NT2/D1 (cell line): Measurements from ENCODE around the gene LIPT1.

ENCODE experiments used
- YY1 ChIP-seq: IDR thresholded peaks from 2 replicates; pipeline ENCODE4 v1.6.1; 2011; ENCODE audit not compliant: insufficient read length, insufficient read depth
- ZNF274 ChIP-seq: IDR thresholded peaks from 2 replicates; pipeline ENCODE4 v1.6.1; 2011; ENCODE audit warnings: mild to moderate bottlenecking, low read depth, low read length

- no peak for TF ChIP-seq ZNF274
- no peak for TF ChIP-seq YY1
Observed at GRCh38 chr2:99154643-99155536, at the start of gene LIPT1, which contains the start of gene TSGA10.
